ENCODE data around the gene GABBR2. TPM values are rescaled to one million over a fixed set of nuclear protein-coding genes. Genes with fewer than 3 reads are reported as not detected.

The GABBR2 gene
- total and polyA plus RNA-seq, 2 of the 8 experiments (the other 6 are each of a cell fraction or from before 2014, with no cell fraction given) = 0.50 to 1.2 TPM

DNA sequence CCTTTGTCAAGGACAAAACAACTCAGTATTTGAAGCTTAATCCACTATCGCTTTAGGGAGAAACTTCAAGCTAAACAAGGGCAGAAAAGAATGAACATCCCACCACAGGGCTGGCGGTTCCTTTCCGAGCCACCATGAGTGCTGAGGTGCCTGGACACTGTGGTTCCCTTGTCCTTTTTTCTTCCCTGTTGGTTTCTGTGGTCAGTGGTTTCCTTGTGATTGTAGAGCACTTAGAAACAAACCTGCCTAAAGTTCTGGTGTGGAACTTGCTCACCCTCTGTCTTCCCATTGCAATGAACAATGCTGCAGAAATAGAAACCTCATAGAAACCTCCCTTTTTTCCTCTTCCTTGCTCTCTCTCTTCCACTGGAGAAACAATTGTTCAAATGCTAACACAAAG, 373.9 kb downstream of the GABBR2 start:
- no peak overlapping the region for H3K23ac ChIP-seq (ENCODE audit: insufficient read length)
- no peak overlapping the region for H2AFZ ChIP-seq (ENCODE audit: low read length)
- CTCF ChIA-PET (ENCODE audit: partially characterized antibody) = no interaction called here
- no peak overlapping the region for H3K27ac ChIP-seq (ENCODE audit: low read depth, low read length)
- no peaks in the 10 kb centered on the region for H3K79me2 ChIP-seq (ENCODE audit: control insufficient read depth in 1 of 2, insufficient read depth in 2 of 2, low read length in 2 of 2)
- no peak overlapping the region for H3K14ac ChIP-seq (ENCODE audit: insufficient read length)
- no peak overlapping the region for H3K56ac ChIP-seq (replicated peaks; ENCODE audit: insufficient read length, low read depth, low read length)
- no peak overlapping the region for H2BK20ac ChIP-seq (ENCODE audit: low read length)
- no peak overlapping the region for H4K8ac ChIP-seq (ENCODE audit: extremely low read depth, insufficient read depth, low read length)
- H3K23me2 ChIP-seq (ENCODE audit: low read depth, low read length) = no peaks in the 10 kb centered on the region
- no peak overlapping the region for H2BK15ac ChIP-seq (ENCODE audit: low read length)
- H3K18ac ChIP-seq (ENCODE audit: extremely low read depth, low read length) = no peak overlapping the region
- no peaks in the 10 kb centered on the region for H3K4me1 ChIP-seq (replicated peaks in 1 of 4; ENCODE audit: control insufficient read depth in 3 of 4, insufficient read depth in 4 of 4, low read length in 3 of 4)
- POLR2A ChIA-PET (ENCODE audit: partially characterized antibody) = no interaction called here
- H4K5ac ChIP-seq (ENCODE audit: insufficient read length, low read depth, low read length) = no peak overlapping the region
- H3K36me3 ChIP-seq (ENCODE audit: control insufficient read depth in 2 of 4, insufficient read depth in 4 of 4, low read length in 3 of 4) = no peaks in the 10 kb centered on the region
- FAIRE-seq = no peak
- no peak overlapping the region for H2BK12ac ChIP-seq (ENCODE audit: low read depth, low read length)
- H3K27me3 ChIP-seq (replicated peaks in 1 of 4; ENCODE audit: control insufficient read depth in 3 of 4, extremely low read depth in 1 of 4, insufficient read depth in 3 of 4, low read length in 3 of 4) = no peaks in the 10 kb centered on the region; a peak in 1 of 7 replicates
- no peak overlapping the region for H2BK120ac ChIP-seq (replicated peaks; ENCODE audit: low read depth, low read length)
- H2AK5ac ChIP-seq (ENCODE audit: low read depth, low read length) = no peak overlapping the region
- no peaks in the 10 kb centered on the region for H4K20me1 ChIP-seq (replicated peaks in 1 of 2; ENCODE audit: control insufficient read depth in 1 of 2, insufficient read depth in 2 of 2, low read length in 2 of 2)
- H2BK5ac ChIP-seq (ENCODE audit: low read depth, low read length) = no peak overlapping the region
- H3K9me3 ChIP-seq (ENCODE audit: insufficient read depth in 2 of 2, low read depth in 1 of 2, low read length in 1 of 2) = no peaks in the 10 kb centered on the region
- no peak for DNase-seq (ENCODE audit: low read depth in 1 of 2, low spot score in 2 of 2)
- H3K4me3 ChIP-seq (ENCODE audit: extremely low read depth in 1 of 4, insufficient read depth in 2 of 4, low read depth in 3 of 4, low read length in 4 of 4) = no peak overlapping the region
- 88% methylated on average over 3 of the region's 3 CpGs; no CpG with 5 or more reads in 1 of the 2 experiments for WGBS, 2 experiments (ENCODE audit: extremely low coverage in 1 of 2, insufficient coverage in 1 of 2, insufficient read length in 1 of 2, insufficient replicate concordance in 2 of 2, low coverage in 1 of 2, low lambda C conversion rate in 2 of 2, missing lambda C conversion rate in 1 of 2)
- no peak overlapping the region for H3K4me2 ChIP-seq (ENCODE audit: insufficient read depth in 1 of 2, low read depth in 2 of 2, low read length in 2 of 2)
- no peak for TF ChIP-seq RAD21 (IDR thresholded peaks at IDR 0.05 in 1 of 2, conservative IDR thresholded peaks at IDR 0.05 in 1 of 2; ENCODE audit: low read depth in 2 of 2, low read length in 2 of 2)
- TF ChIP-seq CREB1 (IDR thresholded peaks at IDR 0.05) = no peak
- TF ChIP-seq CTBP2 (IDR thresholded peaks at IDR 0.05; ENCODE audit: borderline replicate concordance, insufficient read depth, insufficient read length, low read length) = no peak
- TF ChIP-seq TAF7 (optimal IDR thresholded peaks at IDR 0.05; ENCODE audit: borderline replicate concordance, low read depth, low read length) = no peak
- TF ChIP-seq POLR2AphosphoS5 (IDR thresholded peaks at IDR 0.05; ENCODE audit: low read depth, low read length) = no peak
- no peak for TF ChIP-seq JUND (IDR thresholded peaks at IDR 0.05; ENCODE audit: low read length)
- TF ChIP-seq JUN (IDR thresholded peaks at IDR 0.05; ENCODE audit: low read depth, low read length) = no peak
- TF ChIP-seq TCF12 (IDR thresholded peaks at IDR 0.05; ENCODE audit: low read depth, low read length) = no peak
- no peak overlapping the region for H3K4ac ChIP-seq (replicated peaks; ENCODE audit: insufficient read length, low read depth, low read length)
- no peak overlapping the region for H3K9ac ChIP-seq (replicated peaks in 1 of 4; ENCODE audit: extremely low read depth in 1 of 4, low read depth in 3 of 4, low read length in 3 of 4)
- H4K91ac ChIP-seq (replicated peaks; ENCODE audit: insufficient read length, low read length) = no peak overlapping the region
- no peaks in the 10 kb centered on the region for H3K79me1 ChIP-seq (ENCODE audit: low read depth, low read length)

All from H1 (cell line).